NCI-H2196 (cell line): ENCODE data around the gene C4A.
"Not testable (repeated sequence)": the region's sequence is repeated elsewhere in the genome, so short reads cannot be mapped to it uniquely, and the experiment has no call there.

ENCODE experiments used
- DNase-seq: peaks from one replicate; lab custom pipeline; 2025; ENCODE audit not compliant: unreplicated experiment; lab: John Stamatoyannopoulos, UW

C4A gene

DNA sequence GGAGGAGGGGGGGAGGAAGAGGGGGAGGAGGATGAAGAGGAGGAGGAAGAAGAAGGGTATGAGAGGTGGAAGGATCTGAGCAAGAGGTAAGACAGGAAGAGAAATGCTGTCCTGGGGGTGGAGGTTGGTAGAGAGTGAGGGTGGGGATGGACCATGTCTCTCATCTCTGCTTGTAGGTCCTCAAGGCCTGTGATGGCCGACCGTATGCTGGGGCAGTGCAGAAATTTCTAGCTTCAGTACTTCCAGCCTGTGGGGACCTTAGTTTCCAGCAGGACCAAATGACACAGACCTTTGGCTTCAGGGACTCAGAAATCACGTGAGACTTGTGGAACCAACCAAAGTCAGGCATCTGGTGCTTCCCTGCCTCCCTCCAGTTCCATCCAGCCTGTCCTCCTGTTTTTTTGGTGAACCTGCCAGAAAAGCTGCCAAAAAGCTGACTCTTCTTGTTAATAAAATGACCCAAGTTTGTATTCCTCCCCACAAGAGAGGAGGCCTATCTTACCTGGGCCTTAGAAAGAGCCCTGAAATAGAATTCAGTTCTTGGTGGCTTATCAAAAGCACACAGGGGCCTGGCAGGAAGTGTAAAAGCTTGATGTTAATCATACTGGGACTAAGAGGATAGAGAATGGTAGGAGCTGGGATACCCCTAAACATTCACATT lies 2.5 kb upstream of the C4A start:
- DNase-seq = no peak

DNA sequence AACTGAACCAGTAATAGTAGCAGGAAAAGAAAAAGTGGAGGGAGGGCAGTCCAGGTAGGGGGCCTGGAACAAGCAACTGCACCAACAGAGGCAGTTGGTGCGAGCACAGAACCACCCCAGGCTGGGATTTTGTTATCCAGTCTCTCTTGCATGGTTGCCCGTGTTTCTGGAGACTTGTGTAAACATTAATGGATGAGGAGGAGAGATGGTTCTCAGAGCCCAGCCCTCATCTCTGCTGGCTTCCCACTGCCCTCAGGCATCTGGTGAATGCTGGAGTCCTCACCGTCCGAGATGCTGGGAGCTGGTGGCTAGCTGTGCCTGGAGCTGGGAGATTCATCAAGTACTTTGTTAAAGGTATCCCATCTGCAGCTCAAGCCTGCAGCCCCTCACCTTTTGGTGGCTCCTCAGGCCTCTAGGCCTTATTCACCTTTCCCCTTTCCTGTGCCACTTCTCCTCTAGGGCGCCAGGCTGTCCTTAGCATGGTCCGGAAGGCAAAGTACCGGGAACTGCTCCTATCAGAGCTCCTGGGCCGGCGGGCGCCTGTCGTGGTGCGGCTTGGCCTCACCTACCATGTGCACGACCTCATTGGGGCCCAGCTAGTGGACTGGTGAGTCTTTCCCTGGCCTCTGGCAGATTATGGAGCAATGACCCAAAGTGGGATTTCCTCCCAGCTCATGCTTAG lies 1.5 kb upstream of the C4A start:
- not testable (repeated sequence) for DNase-seq

DNA sequence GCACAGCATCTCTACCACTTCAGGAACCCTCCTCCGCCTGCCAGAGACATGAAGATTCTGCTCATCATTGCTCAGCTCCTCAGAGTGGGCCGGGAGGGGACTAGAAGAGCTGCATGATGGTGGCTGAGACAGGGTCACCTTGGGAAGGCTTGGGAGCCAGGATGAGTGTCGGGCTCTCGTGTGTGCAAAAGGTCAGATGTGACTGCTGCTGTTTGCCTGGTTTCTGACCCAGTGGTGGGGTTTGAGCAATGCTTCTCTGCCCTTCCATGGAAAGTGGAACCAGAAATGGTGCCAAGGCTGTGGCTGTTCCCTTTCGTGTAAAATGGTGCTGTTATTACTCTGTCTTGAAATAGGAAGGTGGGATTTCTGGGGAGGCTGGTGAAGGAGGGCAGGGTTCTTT lies 859 bp upstream of the C4A start:
- not testable (repeated sequence) for DNase-seq

DNA sequence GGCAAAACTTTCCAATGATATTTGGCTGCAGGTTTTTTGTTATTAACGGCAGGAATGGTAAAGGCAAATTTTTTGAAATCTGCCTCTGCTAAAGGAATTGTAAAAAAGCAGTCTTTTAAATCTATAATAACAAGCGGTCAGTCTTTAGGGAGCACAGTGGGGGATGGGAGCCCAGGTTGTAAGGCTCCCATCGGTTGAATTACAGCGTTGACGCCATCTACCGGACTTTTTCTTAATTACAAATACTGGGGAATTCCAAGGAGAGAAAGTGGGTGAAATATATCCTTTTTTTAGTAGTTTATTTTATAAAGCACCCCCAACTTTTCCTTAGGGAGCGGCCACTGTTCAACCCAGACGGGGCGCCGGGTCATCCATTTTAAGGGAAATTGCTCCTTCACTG lies 7.5 kb downstream of the C4A start:
- not testable (repeated sequence) for DNase-seq

DNA sequence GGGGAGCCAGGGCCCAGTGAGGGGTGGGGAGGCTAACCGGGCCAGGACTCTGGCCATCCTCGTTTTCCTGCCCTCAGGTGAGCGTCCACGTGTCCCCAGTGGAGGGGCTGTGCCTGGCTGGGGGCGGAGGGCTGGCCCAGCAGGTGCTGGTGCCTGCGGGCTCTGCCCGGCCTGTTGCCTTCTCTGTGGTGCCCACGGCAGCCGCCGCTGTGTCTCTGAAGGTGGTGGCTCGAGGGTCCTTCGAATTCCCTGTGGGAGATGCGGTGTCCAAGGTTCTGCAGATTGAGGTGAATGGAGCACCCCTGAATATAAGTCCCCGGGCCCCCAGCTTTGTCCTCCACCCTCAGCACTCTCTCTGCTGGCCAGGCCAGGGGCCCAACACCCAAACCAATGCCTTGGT lies 12.6 kb downstream of the C4A start:
- not testable (repeated sequence) for DNase-seq

DNA sequence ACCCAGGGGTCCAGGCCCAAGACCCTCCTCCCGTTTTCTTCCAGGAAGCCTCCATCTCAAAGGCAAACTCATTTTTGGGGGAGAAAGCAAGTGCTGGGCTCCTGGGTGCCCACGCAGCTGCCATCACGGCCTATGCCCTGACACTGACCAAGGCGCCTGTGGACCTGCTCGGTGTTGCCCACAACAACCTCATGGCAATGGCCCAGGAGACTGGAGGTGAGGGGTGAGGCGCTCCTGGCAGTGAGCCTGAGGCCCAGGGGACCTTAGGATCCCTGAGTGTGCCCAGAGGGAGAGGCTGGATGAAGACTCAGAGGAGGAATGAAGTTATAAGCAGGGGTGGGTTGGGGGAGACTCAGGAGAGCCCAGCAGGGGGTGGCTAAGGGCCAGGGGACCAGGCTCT lies 14.5 kb downstream of the C4A start:
- DNase-seq = not testable (repeated sequence)

DNA sequence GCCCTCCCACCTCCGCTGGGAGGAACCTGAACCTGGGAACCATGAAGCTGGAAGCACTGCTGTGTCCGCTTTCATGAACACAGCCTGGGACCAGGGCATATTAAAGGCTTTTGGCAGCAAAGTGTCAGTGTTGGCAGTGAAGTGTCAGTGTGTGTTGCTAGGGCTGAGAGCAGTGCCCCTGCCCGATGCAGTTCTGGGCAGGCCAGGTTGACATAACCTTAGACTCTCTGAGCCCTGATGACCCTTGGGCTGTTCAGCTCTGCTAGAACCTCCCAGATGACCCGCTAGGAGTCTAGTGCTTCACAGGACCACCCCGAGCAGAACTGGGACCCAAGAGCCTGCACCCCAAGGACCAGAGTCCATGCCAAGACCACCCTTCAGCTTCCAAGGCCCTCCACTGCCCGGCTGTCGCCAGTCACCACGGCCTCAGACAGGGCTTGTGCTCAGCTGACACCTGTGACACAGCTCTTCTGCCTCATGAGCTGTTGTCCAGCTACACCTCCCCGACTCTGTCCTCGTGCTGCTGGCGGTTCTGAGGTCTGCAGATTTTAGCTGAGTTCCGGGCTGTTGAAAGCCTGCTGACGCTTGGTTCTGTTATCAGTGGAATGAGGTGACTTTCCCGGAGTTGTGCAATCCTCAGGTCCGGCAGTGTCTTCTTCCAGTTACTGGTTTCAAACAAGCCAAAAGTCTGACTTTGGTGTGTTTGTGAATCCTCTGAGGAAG lies 20.9 kb downstream of the C4A start:
- DNase-seq = not testable (repeated sequence)

DNA sequence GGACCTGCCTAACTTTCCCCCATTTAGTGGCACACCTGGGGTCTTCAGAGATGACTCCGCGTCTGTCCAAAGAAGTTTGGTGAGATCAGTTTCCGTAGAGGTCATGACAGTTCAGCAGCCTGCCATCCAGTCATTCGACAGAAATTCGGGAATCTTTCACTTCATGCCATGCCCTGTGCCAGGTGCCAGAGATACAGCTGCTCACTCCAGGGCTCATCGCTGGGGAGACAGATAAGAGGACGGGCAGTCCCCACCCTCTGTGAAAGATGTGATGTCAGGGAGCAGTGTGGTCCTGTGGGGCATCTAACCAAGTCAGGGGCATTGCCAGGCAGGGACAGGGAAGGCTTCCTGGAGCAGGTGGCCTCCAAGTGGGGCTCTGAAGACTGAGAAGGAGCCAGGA lies 21.4 kb downstream of the C4A start:
- DNase-seq = not testable (repeated sequence)

DNA sequence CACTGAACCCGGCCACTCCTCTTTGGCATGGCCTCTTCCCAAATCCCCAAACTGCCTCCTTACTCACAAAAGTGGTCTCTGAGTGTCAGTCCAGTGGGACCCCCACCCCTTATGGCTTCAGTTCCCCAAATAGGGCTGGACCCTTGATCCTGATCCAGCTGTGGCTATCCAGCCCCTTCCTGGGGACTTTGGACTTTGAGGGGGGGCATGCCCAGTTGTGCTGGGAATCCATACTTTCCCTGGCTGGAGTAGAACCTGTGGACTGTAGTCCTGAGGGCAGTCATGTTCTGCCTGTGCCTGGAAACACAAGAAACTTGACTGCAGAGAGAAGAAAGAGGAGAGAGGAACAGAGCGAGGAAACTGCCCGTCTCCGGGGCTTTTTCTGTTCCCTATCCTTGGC lies 22.5 kb downstream of the C4A start:
- not testable (repeated sequence) for DNase-seq

DNA sequence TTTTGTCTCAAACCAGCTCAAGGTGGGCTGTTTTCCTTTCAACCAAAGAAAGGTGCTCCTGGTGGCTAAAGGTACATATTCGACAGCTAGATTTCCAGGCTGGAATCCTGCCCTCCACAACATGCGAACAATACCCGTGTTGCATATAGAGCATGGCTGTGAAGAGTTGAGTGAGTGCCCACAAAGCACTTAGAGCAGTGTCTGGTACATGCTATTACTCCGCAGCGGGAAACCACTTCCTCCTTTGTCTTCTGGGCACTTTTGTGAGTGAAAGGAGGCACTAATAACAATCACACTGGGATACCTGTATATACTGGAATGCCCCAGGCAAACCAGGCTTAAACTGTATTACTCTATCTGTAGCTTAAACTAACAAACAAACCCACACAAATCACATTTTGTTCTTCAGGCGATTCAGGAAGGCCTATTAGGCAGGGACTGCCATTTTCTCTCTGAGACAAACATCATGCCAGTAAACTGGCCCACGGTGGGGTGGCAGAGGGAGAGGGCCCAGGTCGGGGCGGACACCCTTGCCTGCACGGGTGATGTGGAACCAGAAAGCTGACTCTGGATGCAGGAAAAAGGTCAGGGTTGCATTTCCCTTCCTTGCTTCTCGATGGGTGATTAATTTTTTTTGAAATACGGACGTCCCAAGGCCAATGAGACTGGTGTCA lies 23.1 kb downstream of the C4A start:
- DNase-seq = not testable (repeated sequence)

DNA sequence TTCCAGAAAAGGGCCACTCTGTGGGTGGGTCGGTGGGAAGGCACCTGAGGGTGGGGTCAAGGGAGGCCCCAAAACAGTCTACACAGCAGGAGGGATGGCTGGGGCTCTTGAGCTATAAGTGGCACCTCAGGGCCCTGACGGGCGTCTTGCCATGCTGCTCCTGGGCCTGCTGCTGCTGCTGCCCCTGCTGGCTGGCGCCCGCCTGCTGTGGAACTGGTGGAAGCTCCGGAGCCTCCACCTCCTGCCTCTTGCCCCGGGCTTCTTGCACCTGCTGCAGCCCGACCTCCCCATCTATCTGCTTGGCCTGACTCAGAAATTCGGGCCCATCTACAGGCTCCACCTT lies 23.7 kb downstream of the C4A start:
- not testable (repeated sequence) for DNase-seq

DNA sequence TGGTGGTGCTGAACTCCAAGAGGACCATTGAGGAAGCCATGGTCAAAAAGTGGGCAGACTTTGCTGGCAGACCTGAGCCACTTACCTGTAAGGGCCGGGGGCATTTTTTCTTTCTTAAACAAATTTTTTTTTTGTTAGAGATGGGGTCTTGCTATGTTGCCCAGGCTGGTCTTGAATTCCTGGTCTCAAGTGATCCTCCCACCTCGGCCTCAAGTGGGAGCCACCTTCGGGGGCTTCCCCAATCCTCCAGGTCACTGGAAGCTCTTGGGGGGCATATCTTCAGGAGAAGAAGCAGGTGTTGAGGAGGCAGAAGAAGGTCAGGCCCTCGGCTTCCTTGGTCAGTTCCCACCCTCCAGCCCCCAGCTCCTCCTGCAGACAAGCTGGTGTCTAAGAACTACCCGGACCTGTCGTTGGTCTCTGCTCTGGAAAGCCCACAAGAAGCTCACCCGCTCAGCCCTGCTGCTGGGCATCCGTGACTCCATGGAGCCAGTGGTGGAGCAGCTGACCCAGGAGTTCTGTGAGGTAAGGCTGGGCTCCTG lies 24.2 kb downstream of the C4A start:
- not testable (repeated sequence) for DNase-seq

DNA sequence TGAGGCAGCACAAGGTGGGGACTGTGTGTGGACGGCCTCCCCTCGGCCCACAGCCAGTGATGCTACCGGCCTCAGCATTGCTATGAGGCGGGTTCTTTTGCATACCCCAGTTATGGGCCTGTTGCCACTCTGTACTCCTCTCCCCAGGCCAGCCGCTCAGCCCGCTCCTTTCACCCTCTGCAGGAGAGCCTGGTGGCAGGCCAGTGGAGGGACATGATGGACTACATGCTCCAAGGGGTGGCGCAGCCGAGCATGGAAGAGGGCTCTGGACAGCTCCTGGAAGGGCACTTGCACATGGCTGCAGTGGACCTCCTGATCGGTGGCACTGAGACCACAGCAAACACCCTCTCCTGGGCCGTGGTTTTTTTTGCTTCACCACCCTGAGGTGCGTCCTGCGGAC lies 25.2 kb downstream of the C4A start:
- DNase-seq = not testable (repeated sequence)

DNA sequence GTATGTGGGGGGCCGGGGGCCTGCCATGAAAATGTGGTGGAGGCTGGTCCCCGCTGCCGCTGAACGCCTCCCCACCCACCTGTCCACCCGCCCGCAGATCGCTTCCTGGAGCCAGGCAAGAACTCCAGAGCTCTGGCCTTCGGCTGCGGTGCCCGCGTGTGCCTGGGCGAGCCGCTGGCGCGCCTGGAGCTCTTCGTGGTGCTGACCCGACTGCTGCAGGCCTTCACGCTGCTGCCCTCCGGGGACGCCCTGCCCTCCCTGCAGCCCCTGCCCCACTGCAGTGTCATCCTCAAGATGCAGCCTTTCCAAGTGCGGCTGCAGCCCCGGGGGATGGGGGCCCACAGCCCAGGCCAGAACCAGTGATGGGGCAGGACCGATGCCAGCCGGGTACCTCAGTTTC lies 26.2 kb downstream of the C4A start:
- DNase-seq = not testable (repeated sequence)

DNA sequence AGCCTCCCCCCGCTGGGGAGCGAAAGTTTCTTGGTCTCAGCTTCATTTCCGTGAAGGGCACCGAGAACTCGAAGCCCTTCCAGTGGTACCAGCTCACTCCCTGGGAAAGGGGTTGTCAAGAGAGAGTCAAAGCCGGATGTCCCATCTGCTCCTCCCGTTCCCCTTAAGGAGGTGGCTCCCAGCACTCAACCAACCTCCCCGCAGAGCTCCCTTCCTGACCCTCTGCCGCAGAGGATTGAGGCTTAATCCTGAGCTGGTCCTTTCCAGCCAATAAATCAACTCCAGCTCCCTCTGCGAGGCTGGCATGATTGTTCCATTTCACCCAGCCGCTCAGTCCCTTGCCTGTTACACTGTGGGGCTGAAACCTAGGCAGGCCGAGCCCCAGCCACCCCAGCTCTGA lies 26.8 kb downstream of the C4A start:
- DNase-seq = not testable (repeated sequence)

DNA sequence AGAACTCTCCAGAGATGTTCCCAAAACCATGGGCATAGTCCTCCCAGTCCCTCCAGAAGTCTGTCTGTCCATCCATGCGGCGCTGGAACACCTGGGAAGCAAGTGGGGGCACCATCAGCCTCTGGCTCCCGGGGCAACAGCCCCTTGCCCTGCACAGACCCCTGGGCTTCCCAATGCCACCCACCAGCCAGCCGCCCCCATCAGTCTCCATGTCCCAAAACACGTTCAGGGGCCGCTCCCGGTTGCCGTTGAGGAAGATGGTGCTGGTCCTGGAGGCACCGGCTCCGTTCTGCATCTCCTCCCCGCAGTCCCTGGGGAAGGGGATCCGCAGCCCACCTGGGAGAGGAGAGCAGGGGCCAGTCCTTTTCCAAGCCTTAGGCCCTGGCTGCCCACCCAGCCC lies 27.7 kb downstream of the C4A start:
- DNase-seq = not testable (repeated sequence)

DNA sequence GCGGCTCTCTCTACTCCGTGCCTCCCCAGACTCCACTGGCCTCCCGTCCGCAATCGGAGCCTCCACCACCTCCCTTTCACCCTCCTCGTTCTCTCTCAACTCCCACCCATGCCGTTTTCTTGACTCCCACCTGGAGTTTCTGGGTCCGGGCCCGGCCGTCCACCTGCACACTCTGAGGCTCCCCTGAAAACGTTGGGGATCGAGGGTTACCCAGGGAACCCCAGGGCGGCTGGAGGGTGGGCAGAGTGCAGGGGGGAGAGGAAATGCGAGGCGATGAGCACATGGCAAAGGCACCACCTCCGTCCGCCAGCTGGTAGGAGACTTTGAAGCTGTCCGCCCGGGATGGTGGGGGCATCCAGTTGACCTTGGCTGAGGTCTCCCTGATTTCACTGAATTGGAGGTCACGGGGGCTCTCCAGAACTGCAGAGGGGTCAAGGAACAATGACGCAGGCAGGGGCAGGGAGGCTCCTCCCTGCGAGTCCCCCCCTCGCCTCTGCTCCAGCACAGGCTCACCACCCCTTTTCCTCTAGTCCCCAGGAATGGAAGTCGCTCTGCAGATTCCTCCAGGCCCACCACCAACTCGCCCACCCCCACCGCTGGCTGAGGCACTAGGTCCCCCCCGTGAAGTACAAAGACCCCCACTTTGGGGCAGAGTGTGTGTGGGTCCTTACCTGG lies 29.1 kb downstream of the C4A start:
- DNase-seq = not testable (repeated sequence)

DNA sequence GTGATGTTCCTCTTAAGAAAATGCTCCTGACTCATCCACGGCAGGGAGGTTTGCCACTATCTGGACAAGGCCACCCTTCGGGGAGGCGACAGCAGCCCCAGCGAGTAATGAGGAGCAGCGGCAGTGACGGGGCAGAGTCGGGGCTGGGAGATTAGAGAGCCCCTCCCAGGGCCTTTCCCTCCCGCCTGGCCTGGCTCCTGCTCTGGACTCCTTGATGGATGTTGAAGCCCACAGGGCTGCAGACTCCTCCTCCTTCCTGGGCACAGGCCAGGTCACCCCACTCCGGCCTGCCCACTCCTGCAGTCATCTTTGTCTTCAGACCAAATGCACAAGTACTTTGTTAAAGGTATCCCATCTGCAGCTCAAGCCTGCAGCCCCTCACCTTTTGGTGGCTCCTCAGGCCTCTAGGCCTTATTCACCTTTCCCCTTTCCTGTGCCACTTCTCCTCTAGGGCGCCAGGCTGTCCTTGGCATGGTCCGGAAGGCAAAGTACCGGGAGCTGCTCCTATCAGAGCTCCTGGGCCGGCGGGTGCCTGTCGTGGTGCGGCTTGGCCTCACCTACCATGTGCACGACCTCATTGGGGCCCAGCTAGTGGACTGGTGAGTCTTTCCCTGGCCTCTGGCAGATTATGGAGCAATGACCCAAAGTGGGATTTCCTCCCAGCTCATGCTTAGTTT lies 31.2 kb downstream of the C4A start:
- DNase-seq = not testable (repeated sequence)

DNA sequence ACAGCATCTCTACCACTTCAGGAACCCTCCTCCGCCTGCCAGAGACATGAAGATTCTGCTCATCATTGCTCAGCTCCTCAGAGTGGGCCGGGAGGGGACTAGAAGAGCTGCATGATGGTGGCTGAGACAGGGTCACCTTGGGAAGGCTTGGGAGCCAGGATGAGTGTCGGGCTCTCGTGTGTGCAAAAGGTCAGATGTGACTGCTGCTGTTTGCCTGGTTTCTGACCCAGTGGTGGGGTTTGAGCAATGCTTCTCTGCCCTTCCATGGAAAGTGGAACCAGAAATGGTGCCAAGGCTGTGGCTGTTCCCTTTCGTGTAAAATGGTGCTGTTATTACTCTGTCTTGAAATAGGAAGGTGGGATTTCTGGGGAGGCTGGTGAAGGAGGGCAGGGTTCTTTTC lies 31.9 kb downstream of the C4A start:
- not testable (repeated sequence) for DNase-seq

DNA sequence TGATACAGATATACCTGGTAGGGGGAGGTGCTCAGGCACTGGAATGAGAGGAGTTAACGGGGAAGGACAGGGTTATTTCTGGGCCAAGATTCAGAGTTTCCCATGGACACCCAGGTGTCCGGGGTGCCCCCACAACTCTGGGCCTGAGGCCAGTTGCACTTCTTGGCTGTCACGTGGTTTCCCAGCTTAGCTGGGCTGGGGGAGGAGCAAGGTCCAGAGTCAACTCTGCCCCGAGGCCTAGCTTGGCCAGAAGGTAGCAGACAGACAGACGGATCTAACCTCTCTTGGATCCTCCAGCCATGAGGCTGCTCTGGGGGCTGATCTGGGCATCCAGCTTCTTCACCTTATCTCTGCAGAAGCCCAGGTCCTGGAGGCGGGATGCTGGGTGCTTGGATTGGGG lies 32.7 kb downstream of the C4A start, which contains the start of gene C4B:
Gene C4B, plus strand, starts transcription at position 249 of the 400 bp plus-strand sequence. Its CDS starts 51 bp downstream, at position 300.
- DNase-seq = not testable (repeated sequence)
